CD4-positive, alpha-beta T cell treated with Interleukin-10 for 1 hour (primary cell): ENCODE data around the gene DNAJA3.

Experiments
- DNase-seq: peaks from one replicate; pipeline ENCODE4 v3.0.0-alpha.2; 2020

DNAJA3 gene

DNA sequence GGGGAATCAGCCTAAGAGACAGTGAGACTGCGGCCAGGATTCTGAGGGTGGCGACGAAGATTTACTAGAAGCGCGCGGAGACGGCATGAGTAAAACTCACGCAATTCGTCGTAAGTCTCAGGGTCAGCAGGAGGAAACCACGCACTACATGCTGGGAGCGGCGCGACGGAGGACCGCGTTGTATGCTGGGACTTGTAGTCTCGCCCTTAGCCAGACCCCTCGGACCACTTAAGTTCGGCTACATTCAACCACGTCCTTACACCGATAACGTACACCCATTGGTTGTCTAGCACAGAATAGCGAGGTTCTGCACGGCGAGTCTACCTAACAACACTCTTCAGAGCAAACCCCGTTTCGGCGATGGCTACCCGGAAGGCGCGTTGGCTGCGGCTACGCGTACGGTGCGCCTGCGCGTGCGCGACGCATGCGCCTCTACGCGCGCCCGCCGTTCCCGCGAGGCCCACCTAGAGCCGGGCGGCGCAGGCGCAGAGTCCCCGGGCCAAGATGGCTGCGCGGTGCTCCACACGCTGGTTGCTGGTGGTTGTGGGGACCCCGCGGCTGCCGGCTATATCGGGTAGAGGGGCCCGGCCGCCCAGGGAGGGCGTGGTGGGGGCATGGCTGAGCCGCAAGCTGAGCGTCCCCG lies at the start of gene DNAJA3:
TSS of gene DNAJA3 (plus strand) at position 491 of the 643 bp plus-strand sequence. CDS start at position 505, 14 bp downstream.
- DNase-seq = peak; percentile 92

DNA sequence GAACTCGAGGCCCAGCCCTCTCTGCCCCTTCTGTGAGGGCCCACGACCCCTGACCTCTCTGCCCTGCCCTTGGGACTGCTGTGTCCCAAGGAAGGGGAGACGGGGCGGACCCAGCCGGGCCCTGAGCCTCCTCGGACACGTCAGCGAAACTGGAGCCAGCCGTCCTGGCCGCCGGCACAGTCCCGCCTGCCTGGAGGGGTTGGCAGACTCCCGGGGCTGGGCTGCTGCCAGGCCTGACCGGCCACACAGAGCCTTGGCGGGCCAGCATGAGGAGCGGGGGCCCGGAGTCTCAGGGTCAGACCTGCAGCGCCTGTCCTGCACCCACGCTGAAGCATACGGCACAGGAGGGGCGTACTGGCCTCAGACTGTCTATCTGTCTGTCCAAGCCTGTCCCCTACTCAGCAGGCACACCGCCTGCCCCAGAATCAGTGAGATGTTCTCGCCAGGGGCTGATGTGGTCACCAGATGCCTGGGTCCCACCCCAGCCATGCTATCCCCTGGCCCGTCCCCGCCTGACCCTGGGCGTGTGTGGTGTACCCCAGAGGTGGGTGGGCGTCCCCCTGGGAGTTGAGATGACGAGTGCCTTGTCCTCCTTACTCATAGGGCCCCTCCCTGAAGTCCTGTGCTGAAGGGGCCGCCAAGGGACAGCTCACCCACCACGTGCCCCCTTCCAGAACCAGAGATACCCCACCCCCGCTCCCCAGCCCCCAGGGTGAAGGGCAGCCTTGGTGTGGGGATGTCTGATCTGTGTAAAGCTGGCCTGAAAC lies 49.4 kb upstream of the DNAJA3 start:
- no peak for DNase-seq

DNA sequence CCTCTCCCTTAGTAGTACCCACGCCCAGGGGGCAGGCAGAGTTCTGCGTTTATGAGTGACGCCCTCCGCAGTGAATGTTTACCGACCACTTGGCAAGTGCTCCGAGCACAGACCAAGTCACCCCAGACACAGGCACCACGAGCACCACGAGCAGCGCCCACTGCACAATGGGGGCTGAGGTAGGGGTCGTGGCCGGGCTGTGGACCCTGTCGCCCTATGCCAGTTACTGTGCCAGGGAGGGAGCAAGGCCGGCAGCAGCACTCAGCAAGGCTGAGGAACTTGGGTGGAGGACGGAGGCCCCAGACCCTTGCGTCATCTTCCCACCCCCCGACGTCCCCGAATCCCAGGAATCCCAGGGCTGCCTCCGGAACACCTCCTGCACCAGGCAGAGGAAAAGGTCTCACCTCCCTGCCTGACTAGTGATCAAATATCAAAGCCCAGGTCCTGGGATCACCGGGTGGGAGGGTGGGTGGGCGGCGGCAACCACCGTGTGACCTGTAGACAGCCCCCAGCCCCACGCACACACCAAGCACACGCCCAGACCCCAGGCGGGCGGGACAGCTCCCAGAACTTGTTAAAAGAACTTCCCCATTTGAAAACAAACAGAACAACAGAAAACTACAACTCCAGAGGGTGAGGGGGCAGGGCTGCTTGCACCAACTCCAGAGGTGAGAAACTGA lies 48.6 kb upstream of the DNAJA3 start:
- no peak for DNase-seq

DNA sequence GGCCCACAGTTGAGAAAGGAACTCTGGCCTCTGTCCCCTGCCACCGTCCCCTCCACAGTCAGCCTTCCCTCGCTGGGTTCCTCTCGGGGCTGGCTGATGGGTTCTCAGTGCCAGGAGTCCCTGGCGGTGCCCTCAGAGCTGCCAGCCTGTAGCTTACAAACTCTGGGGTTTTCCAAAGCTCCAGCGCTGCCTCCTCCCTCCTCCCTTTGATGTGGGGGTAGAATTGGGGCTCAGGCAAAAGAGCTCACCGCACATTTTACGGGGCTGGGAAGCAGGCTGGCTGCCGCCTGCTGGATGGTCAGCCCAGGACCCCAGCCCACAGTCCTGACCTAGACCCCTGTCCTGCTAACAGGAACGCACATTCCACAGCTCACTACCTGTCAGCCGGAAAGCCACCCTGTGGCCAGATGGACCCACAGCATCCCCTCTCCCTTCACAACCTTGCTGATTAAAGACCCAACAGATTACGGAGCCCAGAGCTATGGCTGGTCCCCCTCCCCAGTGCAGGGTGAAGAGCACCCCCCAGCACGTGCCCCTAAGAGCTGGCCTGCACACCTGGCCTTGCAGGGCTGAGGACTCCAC lies 48.0 kb upstream of the DNAJA3 start:
- DNase-seq = no peak

DNA sequence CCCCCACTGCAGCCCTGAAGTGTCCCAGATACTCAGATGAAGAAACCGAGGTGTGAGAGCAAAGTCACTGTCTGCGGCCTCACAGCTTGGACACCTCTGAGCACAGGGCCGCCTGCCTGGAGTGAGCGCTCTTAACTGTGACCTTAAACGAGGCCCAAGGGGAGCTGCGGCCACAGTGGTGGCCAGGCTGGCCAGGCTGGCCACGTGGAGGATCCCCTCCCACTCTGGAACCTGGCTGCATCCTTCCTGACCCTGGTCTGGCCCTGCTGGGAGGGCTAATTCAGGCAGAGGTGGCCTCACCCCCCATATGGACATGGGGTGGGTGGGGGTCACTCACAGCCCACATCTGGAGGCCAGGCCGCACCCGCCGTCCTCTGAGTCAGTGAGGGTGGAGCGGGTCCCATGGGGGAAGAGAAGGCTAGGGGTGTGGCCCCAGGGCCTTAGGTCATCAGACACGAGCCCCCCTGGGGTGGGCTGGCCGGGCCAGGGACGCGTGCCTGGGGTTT lies 47.5 kb upstream of the DNAJA3 start:
- no peak for DNase-seq

DNA sequence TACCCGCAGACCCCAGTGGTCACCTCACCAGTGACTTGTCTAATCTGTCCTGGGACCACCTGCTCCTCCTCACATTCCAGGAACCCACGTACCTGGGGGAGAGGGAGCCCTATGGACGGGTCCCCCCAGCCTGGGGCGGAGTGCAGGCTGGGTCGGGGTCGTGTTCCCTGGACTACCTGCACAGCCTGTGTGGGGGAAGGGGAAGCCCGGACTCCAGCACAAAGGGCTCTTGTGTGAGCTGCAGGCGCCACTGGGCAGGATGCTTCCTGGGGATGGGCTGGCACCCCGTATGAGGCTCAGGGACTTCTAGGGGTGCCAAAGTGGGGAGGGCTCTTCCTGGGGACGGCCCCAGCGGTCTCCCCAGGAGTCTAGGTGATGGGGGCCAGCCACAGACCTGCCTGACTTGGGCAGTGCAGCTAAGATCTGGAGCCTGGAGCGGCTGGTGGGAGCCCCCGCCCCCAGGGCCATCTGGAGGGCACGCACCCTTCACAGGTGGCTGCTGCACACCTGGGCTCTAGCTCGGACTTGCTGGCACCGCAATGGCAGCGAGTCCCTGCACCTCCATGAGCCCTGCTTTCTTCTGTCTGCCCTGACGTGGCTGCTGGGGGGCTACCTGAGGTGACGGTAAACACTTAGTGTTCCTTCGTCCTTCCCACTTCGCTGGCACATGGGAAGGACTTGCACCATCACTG lies 46.5 kb upstream of the DNAJA3 start:
- no peak for DNase-seq

DNA sequence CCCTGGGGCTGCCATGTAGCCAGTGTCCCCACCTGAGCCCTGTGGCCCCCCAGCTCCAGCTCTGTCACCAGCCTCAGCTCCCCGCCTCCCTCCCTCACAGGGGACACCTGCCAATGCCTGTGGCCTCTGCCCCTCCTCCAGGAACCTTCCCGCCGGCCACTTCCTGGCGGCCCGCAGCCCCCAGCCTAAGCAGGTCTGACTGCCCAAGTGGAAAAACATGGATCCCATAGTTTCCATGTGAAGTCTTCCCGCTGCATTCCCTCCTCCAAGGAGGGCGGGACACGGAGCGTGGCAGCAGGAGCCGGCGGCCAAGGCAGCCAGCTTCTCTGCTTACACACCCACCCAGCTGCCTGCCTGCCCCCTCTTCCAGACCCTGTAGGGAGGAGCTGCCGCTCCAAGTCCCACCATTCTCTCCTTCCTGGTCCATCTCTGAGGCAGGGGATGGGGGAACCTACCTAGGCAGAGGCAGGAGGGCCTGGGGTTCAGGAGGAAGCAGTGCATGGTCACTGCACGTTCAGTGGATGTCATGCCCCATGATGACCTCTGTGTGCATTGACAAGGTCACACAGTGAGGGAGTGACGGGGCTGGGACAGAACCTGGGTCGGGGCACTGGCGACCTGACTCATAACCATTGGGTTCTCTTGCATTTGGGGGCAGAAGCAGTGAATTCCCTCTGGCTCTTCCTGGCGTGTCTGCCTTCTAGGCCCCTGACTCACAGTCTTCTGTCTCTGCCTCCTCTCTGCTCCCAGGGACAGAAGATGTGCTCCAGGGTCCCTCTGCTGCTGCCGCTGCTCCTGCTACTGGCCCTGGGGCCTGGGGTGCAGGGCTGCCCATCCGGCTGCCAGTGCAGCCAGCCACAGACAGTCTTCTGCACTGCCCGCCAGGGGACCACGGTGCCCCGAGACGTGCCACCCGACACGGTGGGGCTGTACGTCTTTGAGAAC lies 45.3 kb upstream of the DNAJA3 start:
- no peak for DNase-seq

DNA sequence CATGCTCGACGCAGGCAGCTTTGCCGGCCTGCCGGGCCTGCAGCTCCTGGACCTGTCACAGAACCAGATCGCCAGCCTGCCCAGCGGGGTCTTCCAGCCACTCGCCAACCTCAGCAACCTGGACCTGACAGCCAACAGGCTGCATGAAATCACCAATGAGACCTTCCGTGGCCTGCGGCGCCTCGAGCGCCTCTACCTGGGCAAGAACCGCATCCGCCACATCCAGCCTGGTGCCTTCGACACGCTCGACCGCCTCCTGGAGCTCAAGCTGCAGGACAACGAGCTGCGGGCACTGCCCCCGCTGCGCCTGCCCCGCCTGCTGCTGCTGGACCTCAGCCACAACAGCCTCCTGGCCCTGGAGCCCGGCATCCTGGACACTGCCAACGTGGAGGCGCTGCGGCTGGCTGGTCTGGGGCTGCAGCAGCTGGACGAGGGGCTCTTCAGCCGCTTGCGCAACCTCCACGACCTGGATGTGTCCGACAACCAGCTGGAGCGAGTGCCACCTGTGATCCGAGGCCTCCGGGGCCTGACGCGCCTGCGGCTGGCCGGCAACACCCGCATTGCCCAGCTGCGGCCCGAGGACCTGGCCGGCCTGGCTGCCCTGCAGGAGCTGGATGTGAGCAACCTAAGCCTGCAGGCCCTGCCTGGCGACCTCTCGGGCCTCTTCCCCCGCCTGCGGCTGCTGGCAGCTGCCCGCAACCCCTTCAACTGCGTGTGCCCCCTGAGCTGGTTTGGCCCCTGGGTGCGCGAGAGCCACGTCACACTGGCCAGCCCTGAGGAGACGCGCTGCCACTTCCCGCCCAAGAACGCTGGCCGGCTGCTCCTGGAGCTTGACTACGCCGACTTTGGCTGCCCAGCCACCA lies 44.4 kb upstream of the DNAJA3 start:
- DNase-seq = no peak

DNA sequence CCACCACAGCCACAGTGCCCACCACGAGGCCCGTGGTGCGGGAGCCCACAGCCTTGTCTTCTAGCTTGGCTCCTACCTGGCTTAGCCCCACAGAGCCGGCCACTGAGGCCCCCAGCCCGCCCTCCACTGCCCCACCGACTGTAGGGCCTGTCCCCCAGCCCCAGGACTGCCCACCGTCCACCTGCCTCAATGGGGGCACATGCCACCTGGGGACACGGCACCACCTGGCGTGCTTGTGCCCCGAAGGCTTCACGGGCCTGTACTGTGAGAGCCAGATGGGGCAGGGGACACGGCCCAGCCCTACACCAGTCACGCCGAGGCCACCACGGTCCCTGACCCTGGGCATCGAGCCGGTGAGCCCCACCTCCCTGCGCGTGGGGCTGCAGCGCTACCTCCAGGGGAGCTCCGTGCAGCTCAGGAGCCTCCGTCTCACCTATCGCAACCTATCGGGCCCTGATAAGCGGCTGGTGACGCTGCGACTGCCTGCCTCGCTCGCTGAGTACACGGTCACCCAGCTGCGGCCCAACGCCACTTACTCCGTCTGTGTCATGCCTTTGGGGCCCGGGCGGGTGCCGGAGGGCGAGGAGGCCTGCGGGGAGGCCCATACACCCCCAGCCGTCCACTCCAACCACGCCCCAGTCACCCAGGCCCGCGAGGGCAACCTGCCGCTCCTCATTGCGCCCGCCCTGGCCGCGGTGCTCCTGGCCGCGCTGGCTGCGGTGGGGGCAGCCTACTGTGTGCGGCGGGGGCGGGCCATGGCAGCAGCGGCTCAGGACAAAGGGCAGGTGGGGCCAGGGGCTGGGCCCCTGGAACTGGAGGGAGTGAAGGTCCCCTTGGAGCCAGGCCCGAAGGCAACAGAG lies 43.5 kb upstream of the DNAJA3 start:
- DNase-seq = no peak

DNA sequence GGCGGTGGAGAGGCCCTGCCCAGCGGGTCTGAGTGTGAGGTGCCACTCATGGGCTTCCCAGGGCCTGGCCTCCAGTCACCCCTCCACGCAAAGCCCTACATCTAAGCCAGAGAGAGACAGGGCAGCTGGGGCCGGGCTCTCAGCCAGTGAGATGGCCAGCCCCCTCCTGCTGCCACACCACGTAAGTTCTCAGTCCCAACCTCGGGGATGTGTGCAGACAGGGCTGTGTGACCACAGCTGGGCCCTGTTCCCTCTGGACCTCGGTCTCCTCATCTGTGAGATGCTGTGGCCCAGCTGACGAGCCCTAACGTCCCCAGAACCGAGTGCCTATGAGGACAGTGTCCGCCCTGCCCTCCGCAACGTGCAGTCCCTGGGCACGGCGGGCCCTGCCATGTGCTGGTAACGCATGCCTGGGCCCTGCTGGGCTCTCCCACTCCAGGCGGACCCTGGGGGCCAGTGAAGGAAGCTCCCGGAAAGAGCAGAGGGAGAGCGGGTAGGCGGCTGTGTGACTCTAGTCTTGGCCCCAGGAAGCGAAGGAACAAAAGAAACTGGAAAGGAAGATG lies 42.8 kb upstream of the DNAJA3 start:
- no peak for DNase-seq

DNA sequence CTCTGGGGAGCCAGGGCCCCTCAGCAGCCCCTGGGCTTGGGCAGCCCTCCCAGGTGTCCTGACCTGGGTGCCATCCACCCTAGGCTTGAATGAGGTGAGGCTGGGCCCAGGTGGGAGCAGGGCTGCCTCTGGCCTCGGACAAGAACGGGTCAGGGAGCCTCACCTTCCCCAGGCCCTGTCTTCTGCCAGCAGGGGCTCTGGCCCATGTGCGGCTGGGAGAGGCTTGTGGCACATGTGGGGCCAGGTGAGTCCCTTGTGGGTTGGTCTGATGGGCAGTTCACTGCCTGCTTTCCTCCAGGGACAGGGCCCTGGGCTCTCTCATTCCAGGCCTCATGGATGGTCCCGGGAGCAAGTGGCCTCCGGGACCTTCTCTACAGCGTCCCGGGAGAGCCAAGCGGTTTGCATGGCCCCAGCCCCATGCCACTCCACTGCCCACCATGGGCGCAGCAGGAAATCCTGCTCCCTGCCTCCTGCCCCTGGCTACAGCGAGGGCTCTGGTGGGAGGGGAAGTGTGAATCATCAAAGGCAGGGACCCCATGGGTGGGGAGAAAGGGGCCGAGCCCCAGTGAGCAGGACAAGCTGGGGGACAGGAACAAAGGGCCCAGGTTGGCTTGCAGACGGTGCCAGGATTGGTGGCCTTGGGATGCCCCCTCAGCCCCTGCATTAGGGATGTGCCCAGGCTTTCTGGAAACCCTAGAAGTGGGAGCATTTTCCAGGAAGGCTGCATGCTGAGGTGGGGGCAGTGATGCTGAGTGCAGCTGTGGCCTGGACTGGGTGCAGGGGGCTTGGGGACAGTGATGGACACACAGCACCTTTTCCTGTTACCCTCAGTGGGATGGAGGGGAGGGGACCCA lies 41.9 kb upstream of the DNAJA3 start:
- no peak for DNase-seq

DNA sequence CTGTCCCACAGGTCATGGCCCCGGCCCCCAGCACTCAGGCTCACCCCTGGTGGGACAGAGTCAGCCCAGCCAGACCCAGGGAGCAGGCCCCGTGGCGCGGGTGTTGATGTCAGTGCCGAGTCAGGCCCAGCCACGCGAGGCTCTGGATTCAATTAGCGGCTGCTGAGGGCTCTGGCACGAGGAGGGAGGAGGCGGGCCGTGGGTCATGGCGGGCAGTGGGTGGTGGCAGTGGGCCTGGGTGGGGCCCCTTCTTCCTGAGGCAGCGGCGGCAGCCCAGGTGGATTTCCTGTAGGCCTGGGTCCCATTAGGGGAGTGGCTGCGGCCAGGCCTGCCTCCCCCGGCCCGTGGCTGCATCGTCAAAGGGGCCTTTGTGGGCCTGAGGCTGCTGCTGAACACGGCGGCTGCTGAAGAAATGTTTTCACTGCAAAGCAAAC lies 41.1 kb upstream of the DNAJA3 start:
- DNase-seq = no peak

DNA sequence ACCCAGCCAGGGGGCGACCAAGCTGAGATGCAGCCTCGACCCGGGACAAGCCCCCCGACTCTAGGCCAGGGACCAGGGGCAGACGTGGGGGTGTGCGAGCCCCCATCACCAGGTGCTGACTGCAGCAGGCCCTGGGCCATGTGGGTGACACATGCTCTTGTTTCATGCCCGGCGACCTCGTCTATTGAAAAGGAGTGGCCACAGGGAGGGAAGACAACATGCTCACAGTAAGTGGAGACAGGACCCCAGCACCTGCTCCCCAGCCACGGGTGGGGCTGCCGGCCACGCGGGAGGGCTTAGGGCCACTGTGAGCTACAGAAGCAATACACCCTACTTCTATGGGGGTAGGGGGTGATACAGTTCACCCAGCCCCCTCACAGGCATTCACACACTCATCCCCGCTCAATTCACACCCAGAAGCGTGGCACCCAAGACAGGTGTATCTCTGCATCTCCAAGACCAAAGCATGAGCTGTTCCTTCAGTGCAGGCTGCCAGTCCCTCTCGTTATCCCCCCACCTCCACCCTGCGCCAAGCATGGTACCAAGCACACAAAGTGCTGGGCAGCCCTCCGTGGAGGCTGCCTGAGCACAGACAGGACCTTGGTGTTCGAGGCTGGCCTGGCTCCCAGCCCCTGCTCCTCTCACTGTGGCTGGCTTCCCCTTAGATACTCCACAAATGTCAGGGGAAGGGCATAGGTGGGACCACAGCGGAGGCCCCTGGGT lies 40.4 kb upstream of the DNAJA3 start:
- no peak for DNase-seq

DNA sequence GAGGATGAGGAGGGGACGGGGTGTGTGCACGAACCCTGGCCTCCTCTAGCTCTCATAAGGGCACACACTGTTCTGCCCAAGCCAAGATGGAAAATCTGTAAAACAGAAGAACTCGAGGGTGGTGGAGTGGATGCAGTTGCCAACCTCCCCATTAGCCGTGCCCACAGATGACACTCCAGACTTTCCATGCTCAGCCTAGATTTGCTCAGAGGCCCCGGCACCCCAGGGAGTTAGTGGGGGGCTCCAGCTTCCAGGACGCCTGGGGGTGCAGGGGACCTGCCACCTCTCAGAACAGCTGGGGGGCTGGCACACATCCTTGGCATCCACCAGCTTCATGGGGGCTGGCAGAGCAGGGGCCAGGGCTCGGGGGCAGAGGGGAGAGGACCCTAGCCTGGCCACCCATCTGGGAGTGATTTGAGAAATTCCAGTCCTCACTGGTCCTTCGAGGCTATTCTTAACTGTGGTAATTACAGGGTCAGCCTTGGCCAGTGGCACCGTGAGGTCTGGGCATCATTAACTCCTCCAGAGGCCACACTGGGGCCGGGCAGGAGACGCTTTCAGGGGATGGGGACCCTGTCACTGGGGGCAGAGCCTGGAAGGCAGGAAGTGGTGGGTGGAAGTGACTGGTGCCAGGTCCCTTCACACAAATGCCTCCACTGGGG lies 39.7 kb upstream of the DNAJA3 start:
- DNase-seq = no peak

DNA sequence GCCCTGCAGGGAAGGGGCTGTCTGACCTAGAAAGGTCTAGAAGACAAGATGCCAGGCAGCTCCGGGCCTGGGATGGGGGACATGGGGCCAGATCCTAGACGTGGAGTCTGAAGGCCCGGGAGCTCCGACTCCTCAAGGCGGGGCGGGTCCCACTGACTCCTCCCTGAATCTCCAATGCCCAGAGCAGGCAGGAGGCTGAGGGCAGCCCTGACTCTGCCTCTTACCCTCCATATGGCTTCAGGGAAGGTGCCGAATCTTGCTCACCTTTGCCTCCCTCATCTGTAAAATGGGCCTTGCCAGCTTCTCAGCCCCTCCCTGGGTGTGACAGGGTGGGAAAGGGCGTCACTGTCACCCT lies 39.2 kb upstream of the DNAJA3 start:
- no peak for DNase-seq

DNA sequence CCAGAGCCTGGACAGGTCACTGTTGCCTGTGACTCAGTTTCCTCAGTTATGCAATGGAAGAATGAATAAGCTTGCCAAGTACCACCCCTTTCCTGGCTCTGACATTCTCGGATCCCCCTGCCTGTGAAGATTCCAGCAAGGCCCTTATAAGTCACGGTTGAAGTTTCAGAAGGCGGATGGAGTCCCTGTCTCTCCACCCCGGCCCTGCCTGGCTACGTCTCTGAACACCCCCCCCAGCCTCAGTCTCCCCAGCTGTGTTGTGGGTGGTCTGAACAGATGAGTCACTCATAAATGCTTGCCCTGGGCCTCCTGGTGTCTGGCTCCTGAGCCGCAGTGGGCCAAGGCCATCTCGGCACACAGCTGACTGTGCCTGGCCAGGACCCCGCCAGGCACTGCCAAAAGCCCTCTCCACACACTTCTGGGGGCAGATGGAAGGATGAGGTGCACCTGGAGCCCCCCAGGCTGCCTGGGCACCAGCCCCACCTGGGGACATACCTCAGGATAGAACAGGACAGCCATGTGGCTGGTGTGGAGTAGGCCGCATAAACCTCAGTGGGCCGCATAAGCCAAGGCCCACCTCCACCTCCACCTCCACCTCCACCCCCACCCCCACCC lies 38.6 kb upstream of the DNAJA3 start:
- no peak for DNase-seq

DNA sequence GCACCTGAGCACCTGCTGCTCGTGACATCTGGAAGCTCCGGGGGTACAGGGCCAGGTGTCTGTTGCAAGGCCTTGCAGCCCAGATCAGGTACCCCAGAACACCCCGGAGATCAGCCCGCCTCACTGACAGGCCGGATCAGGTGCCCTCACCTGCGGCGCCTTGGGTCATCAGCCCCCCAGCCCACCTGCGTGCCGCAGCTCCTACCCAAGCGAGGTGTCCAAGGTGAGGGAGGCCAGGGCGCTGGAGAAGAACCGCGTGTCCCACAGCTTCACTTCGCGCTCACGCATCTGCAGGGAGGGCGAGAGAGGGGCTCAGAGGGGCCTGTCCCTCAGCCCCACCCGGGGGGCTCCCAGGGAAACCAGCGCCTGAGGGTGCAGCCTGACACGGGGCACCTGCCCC lies 37.9 kb upstream of the DNAJA3 start:
- DNase-seq = no peak
